ENCODE measurements around the gene EFCAB12. TPM values are rescaled to one million over a fixed set of nuclear protein-coding genes. Genes with fewer than 3 reads are reported as not detected.

EFCAB12 gene
- total RNA-seq, 4 donors from 2014 or later, result 0.54 TPM; not detected in 3

DNA sequence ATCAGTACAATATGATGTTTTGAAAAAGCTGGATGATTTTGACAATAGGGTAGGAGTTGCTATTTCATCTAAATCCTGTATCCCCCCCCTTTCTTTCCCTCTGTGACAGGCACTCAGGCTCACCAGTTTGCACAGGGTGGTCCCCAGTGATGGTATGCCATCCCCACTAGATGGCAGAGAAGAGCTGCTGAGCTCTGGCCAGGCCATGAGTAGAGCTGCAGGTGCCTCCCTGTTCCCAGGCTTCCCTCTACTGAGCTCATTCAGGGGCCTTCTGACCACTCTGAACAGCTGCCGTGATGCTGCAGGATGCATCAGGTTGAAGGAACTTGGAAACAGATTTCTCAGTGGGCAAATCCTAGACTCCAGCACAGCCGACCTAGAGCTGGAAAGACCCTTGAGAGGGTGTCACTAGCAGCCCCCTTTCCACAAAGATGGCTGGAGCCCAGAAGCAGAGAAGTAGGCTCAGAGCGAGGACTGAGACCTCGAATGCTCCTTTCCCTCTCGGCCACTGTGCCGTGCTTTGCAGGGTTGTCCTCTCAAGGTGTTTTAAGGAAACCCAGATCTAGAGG, 45.1 kb downstream of the EFCAB12 start:
- Histone ChIP-seq H3K27me3 (no peaks in the 10 kb centered on the region), H3K36me3 (peaks cover 0 to 8% (median 0%) of the 10 kb centered on the region in 3 donors), H3K4me3 (no peak overlapping the region), H3K27ac (no peak overlapping the region), H3K9me3 (peaks cover 0 to 2% (median 0%) of the 10 kb centered on the region in 4 donors), H3K4me1 (no peaks in the 10 kb centered on the region)
- TF ChIP-seq, protein P1, sequence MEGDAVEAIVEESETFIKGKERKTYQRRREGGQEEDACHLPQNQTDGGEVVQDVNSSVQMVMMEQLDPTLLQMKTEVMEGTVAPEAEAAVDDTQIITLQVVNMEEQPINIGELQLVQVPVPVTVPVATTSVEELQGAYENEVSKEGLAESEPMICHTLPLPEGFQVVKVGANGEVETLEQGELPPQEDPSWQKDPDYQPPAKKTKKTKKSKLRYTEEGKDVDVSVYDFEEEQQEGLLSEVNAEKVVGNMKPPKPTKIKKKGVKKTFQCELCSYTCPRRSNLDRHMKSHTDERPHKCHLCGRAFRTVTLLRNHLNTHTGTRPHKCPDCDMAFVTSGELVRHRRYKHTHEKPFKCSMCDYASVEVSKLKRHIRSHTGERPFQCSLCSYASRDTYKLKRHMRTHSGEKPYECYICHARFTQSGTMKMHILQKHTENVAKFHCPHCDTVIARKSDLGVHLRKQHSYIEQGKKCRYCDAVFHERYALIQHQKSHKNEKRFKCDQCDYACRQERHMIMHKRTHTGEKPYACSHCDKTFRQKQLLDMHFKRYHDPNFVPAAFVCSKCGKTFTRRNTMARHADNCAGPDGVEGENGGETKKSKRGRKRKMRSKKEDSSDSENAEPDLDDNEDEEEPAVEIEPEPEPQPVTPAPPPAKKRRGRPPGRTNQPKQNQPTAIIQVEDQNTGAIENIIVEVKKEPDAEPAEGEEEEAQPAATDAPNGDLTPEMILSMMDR (IDR thresholded peaks at IDR 0.05), result peak; percentile 23 to 63 (median 58)
- no peak for TF ChIP-seq POLR2A (IDR thresholded peaks at IDR 0.05)
- peak in 2 of 3 donors; percentile 34 to 64 for DNase-seq

GRCh38 chr3:129382366-129382765, 46.1 kb downstream of the EFCAB12 start:
- Histone ChIP-seq H3K4me1 (no peaks in the 10 kb centered on the region), H3K27ac (no peak overlapping the region), H3K36me3 (peaks cover 0 to 6% (median 0%) of the 10 kb centered on the region in 3 donors), H3K27me3 (no peaks in the 10 kb centered on the region), H3K4me3 (no peak overlapping the region), H3K9me3 (peaks cover 0 to 2% (median 0%) of the 10 kb centered on the region in 4 donors)
- no peak for DNase-seq
- TF ChIP-seq, protein P1 (IDR thresholded peaks at IDR 0.05), result no peak
- no peak for TF ChIP-seq POLR2A (IDR thresholded peaks at IDR 0.05)

GRCh38 chr3:129379582-129380358, 48.7 kb downstream of the EFCAB12 start:
- Histone ChIP-seq H3K36me3 (no peaks in the 10 kb centered on the region), H3K4me1 (no peaks in the 10 kb centered on the region), H3K9me3 (peaks cover 0 to 2% (median 0%) of the 10 kb centered on the region in 4 donors), H3K27me3 (no peaks in the 10 kb centered on the region), H3K27ac (no peak overlapping the region), H3K4me3 (no peak overlapping the region)
- no peak for DNase-seq
- no peak for TF ChIP-seq POLR2A (IDR thresholded peaks at IDR 0.05)
- TF ChIP-seq, protein P1 (IDR thresholded peaks at IDR 0.05), result no peak

- no peak for DNase-seq
- Histone ChIP-seq H3K9me3 (peaks cover 0 to 2% (median 0%) of the 10 kb centered on the region in 4 donors), H3K36me3 (no peaks in the 10 kb centered on the region), H3K4me3 (no peak overlapping the region), H3K27ac (no peak overlapping the region), H3K4me1 (no peaks in the 10 kb centered on the region), H3K27me3 (no peaks in the 10 kb centered on the region)
- TF ChIP-seq POLR2A (IDR thresholded peaks at IDR 0.05), result no peak
- TF ChIP-seq, protein P1 (IDR thresholded peaks at IDR 0.05), result no peak
Observed at GRCh38 chr3:129378949-129379348, 49.5 kb downstream of the EFCAB12 start.

GRCh38 chr3:129377615-129378014, 50.8 kb downstream of the EFCAB12 start:
- Histone ChIP-seq H3K36me3 (no peaks in the 10 kb centered on the region), H3K9me3 (peaks cover 0 to 2% (median 0%) of the 10 kb centered on the region in 4 donors), H3K27ac (no peak overlapping the region), H3K4me3 (no peak overlapping the region), H3K4me1 (no peaks in the 10 kb centered on the region), H3K27me3 (no peaks in the 10 kb centered on the region)
- no peak for TF ChIP-seq POLR2A (IDR thresholded peaks at IDR 0.05)
- TF ChIP-seq, protein P1 (IDR thresholded peaks at IDR 0.05), result no peak
- DNase-seq, result no peak

Data from Peyer's patch (tissue), 4 donors.